HEK293 (cell line): Measurements from ENCODE around the gene SPARC.
"Not testable (repeated sequence)": the region's sequence is repeated elsewhere in the genome, so short reads cannot be mapped to it uniquely, and the experiment has no call there.

Source experiments
- CTCF ChIP-seq: fragments of 450-650 bp; formaldehyde crosslinking; IDR thresholded peaks from 2 replicates; pipeline ENCODE4 v1.5.1; 2016; ENCODE audit warnings: missing biosample characterization, missing genetic modification characterization
- KLF1 ChIP-seq: fragments of 450-650 bp; formaldehyde crosslinking; IDR thresholded peaks from 2 replicates; pipeline ENCODE4 v1.5.1; 2016; ENCODE audit warnings: missing biosample characterization, missing genetic modification characterization
- RBAK ChIP-seq: fragments of 450-650 bp; formaldehyde crosslinking; IDR thresholded peaks from 2 replicates; pipeline ENCODE4 v1.5.1; 2016; ENCODE audit warnings: missing biosample characterization, missing genetic modification characterization
- TCF7L2 ChIP-seq: IDR thresholded peaks from 2 replicates; pipeline ENCODE4 v1.6.1; 2011; ENCODE audit warnings: low read depth, mild to moderate bottlenecking, inconsistent platforms, low read length, moderate library complexity, borderline replicate concordance
- ZBTB11 ChIP-seq: fragments of 450-650 bp; formaldehyde crosslinking; conservative IDR thresholded peaks from 2 replicates; pipeline ENCODE4 v1.5.1; 2016; ENCODE audit warnings: low read depth, missing biosample characterization, missing genetic modification characterization
- ZBTB17 ChIP-seq: fragments of 450-650 bp; formaldehyde crosslinking; IDR thresholded peaks from 2 replicates; pipeline ENCODE4 v1.5.1; 2016; ENCODE audit warnings: missing biosample characterization, missing genetic modification characterization
- ZBTB21 ChIP-seq: fragments of 450-650 bp; formaldehyde crosslinking; IDR thresholded peaks from 2 replicates; pipeline ENCODE4 v1.5.1; 2017; ENCODE audit warnings: missing biosample characterization, missing genetic modification characterization
- ZBTB6 ChIP-seq: fragments of 450-650 bp; formaldehyde crosslinking; IDR thresholded peaks from 2 replicates; pipeline ENCODE4 v1.5.1; 2017; ENCODE audit warnings: missing biosample characterization, missing genetic modification characterization
- ZNF138 ChIP-seq: fragments of 450-650 bp; formaldehyde crosslinking; IDR thresholded peaks from 2 replicates; pipeline ENCODE4 v1.5.1; 2016; ENCODE audit warnings: missing biosample characterization, missing genetic modification characterization, borderline replicate concordance
- ZNF561 ChIP-seq: fragments of 450-650 bp; IDR thresholded peaks from 2 replicates; pipeline ENCODE4 v1.5.1; 2018; ENCODE audit warnings: missing biosample characterization, missing genetic modification characterization, borderline replicate concordance
- ZNF600 ChIP-seq: fragments of 450-650 bp; formaldehyde crosslinking; IDR thresholded peaks from 2 replicates; pipeline ENCODE4 v1.5.1; 2016; ENCODE audit warnings: missing biosample characterization, missing genetic modification characterization
- ZNF629 ChIP-seq: fragments of 450-650 bp; formaldehyde crosslinking; IDR thresholded peaks from 2 replicates; pipeline ENCODE4 v1.5.1; 2017; ENCODE audit warnings: missing biosample characterization, missing genetic modification characterization
- ZNF660 ChIP-seq: fragments of 450-650 bp; IDR thresholded peaks from 2 replicates; pipeline ENCODE4 v1.5.1; 2018; ENCODE audit warnings: missing biosample characterization, mild to moderate bottlenecking, missing genetic modification characterization
- ZNF843 ChIP-seq: fragments of 450-650 bp; formaldehyde crosslinking; IDR thresholded peaks from 2 replicates; pipeline ENCODE4 v1.5.1; 2016; ENCODE audit warnings: missing biosample characterization, missing genetic modification characterization

GRCh38 chr5:151680156-151680505 is 6.6 kb downstream of the SPARC start:
- TF ChIP-seq ZNF660; ZNF629 (tag by site-specific recombination); CTCF; ZBTB11; ZBTB6 (tag by site-specific recombination); ZNF600 (tag by site-specific recombination); ZNF561 (tag by site-specific recombination); KLF1 (tag by site-specific recombination); ZNF843 (tag by site-specific recombination); RBAK (tag by site-specific recombination); ZBTB21; TCF7L2; ZBTB17; ZNF138 (tag by site-specific recombination): not testable (repeated sequence)
